GM18951 (cell line): ENCODE measurements around the gene ERGIC1.
A peak's percentile ranks its signal among the peaks of the same experiment; 100 is the strongest.
"Not testable (repeated sequence)": the region's sequence is repeated elsewhere in the genome, so short reads cannot be mapped to it uniquely, and the experiment has no call there.

Experiments
- POLR2A ChIP-seq: IDR thresholded peaks from 4 replicates; pipeline ENCODE4 v1.6.1; 2011; ENCODE audit warnings: mild to moderate bottlenecking; ENCODE audit not compliant: insufficient read length, insufficient read depth; ENCODE audit errors: extremely low read depth
- in situ Hi-C: fragments of 300-500 bp; cut with MboI; formaldehyde crosslinking; loops from one replicate; pipeline ENCODE4 v1.12.0; 2022; ENCODE audit warnings: low sequenced_read_pairs, mixed read lengths, inconsistent platforms; ENCODE audit not compliant: unreplicated experiment

ERGIC1 gene

GRCh38 chr5:172896465-172896864 lies 62.4 kb downstream of the ERGIC1 start:
- in situ Hi-C loops = no loop called here
- TF ChIP-seq POLR2A = no peak

- in situ Hi-C loops = not testable (repeated sequence)
These were observed 63.0 kb downstream of the ERGIC1 start for GRCh38 chr5:172897067-172897466.

GRCh38 chr5:172897481-172898217 lies 63.6 kb downstream of the ERGIC1 start:
- in situ Hi-C loops = no loop called here
- TF ChIP-seq POLR2A = no peak

- in situ Hi-C loops = no loop called here
- TF ChIP-seq POLR2A = no peak
These were observed 64.3 kb downstream of the ERGIC1 start for GRCh38 chr5:172898218-172898842.

- in situ Hi-C loops = no loop called here
- no peak for TF ChIP-seq POLR2A
These were observed 64.9 kb downstream of the ERGIC1 start for GRCh38 chr5:172898843-172899369.

GRCh38 chr5:172899436-172899835 lies 65.4 kb downstream of the ERGIC1 start:
- in situ Hi-C loops = no loop called here
- no peak for TF ChIP-seq POLR2A

GRCh38 chr5:172901012-172901780 lies 67.1 kb downstream of the ERGIC1 start:
- in situ Hi-C loops = no loop called here
- no peak for TF ChIP-seq POLR2A

- in situ Hi-C loops = no loop called here
- no peak for TF ChIP-seq POLR2A
These were observed 67.9 kb downstream of the ERGIC1 start for GRCh38 chr5:172901788-172902496.

- TF ChIP-seq POLR2A = no peak
- in situ Hi-C loops = no loop called here
These were observed 68.7 kb downstream of the ERGIC1 start for GRCh38 chr5:172902497-172903472.

- in situ Hi-C loops = no loop called here
- no peak for TF ChIP-seq POLR2A
These were observed 69.7 kb downstream of the ERGIC1 start for GRCh38 chr5:172903790-172904189.

- in situ Hi-C loops = no loop called here
- no peak for TF ChIP-seq POLR2A
These were observed 70.2 kb downstream of the ERGIC1 start for GRCh38 chr5:172904312-172904642.

- TF ChIP-seq POLR2A = peak; percentile 7
- in situ Hi-C loops = no loop called here
These were observed 70.7 kb downstream of the ERGIC1 start for GRCh38 chr5:172904643-172905345.
